H54 (cell line): ENCODE data around the gene RBM20.
"Not testable (repeated sequence)": the region's sequence is repeated elsewhere in the genome, so short reads cannot be mapped to it uniquely, and the experiment has no call there.

Experiments
- DNase-seq: peaks from one replicate; pipeline ENCODE4 v3.0.0; 2011; ENCODE audit warnings: low spot score, mixed read lengths; ENCODE audit not compliant: insufficient read length
- FAIRE-seq: peaks from 3 replicates; lab custom pipeline; 2011; peaks lifted over from hg19 to GRCh38; lab: Jason Lieb, UNC
- POLR2A ChIP-seq: IDR thresholded peaks from 2 replicates; pipeline ENCODE4 v1.6.1; 2011; ENCODE audit warnings: low read depth, mild to moderate bottlenecking, low read length

The RBM20 gene

GRCh38 chr10:110648692-110649346 lies 4.7 kb downstream of the RBM20 start:
- DNase-seq (no peak), FAIRE-seq (no peak)
- no peak for TF ChIP-seq POLR2A

- FAIRE-seq: no peak
- no peak for TF ChIP-seq POLR2A
- DNase-seq: no peak
Measured at GRCh38 chr10:110649347-110650264, 5.5 kb downstream of the RBM20 start.

GRCh38 chr10:110650265-110650668 lies 6.1 kb downstream of the RBM20 start:
- FAIRE-seq (no peak), DNase-seq (no peak)
- TF ChIP-seq POLR2A: no peak

- FAIRE-seq (peak; percentile 62), DNase-seq (peak; percentile 33)
- TF ChIP-seq POLR2A: no peak
Measured at GRCh38 chr10:110651044-110651958, 7.2 kb downstream of the RBM20 start.

DNA sequence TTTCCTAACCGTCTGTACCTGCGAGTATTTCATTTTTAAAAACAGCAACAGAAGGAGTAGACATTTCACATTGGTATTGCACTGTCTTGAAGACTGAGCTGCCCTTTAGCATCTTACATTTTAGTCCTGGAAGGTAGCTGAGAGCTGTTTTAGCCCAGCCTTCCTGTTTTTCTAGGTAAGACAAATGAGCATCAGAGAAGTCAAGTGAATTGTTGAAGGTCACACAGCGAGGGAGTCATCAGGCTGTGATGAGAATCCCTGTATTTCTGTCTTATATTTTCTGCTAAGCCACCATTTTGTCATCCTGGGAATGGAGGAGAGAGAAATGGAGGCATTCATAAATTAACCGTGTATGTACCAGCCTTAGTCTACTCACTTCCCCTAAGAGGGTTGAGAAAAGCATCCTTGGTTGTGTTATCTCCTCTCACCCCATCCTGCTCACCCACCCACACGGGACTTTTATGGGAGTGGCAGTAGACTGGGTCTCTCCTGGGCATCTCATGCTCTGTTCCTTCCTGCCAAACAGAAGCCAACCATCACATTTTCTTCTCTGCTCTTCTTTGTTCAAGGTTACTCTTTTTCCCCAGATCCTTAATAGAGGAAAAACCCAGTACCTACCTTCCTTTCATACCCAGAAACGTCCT lies 8.5 kb downstream of the RBM20 start:
- no peak for DNase-seq
- FAIRE-seq: no peak
- TF ChIP-seq POLR2A: no peak

GRCh38 chr10:110655320-110655719 lies 11.2 kb downstream of the RBM20 start:
- TF ChIP-seq POLR2A: no peak
- no peak for DNase-seq
- no peak for FAIRE-seq

DNA sequence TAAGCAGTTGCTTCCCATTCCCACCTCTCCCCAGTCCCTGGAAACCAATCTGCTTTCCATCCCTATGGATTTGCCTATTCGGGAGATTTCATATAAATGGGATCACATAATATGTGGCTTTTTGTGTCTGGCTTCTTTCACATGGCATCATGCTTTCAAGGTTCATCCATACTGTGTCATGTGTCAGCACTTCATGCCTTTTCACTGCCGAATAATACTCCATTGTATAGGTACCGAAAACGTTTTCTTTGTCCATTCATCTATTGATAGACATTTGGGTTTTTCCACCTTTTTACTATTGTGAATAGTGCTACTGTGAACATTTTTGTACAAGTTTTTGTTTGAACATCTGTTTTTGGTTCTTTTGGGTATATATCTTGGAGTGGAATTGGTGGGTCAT lies 12.5 kb downstream of the RBM20 start:
- FAIRE-seq (no peak), DNase-seq (no peak)
- TF ChIP-seq POLR2A: no peak

DNA sequence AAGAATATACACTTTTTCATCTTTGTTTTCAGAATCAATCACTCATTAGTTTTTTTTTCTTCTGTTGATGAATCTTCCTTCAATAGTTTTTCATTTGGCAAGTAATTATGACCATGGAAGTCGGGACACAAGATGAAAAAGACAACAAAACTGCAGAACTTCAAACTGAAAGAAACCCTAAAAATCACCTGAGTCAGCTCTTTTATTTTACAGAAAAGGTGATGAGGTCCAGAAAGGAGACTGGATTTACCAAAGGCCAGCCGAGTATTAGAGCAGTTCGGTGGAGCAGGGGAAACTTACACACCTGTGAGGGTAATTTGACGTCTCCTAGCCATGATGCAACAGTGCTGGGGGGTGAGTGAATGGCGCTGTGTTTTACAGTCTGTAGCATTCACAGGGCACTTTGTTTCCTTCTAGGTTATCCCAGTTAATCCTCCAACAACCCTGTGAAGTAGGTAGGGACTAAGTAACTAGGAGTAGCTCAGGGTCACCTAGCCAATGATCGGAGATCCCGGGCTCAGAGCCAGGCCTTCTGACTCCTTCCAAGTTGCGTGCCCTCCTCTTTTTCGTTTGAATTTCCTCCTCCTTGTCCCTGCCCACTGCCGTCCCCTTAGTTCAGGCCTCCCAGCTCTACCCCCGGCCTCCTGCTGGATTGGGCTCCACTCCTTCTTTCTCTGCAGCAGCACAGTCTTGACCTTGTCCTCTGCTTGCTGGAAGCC lies 14.0 kb downstream of the RBM20 start:
- no peak for TF ChIP-seq POLR2A
- DNase-seq (no peak), FAIRE-seq (no peak)

DNA sequence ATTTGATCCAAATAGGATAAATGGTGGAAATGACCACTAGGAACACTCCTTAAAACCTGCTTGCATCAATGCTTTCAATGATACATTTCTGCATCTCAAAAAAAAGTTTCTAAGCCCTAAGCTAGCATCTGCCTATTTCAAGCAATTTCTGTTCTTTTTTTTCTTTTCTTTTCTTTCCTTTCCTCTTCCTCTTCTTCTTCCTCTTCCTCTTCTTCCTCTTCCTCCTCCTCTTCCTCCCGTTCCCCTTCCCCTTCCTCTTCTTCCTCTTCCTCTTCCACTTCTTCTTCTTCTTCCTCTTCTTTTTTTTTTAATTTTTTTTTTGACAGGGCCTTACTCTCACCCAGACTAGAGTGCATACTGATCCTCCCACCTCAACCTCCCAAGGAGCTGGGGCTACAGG lies 15.4 kb downstream of the RBM20 start:
- no peak for TF ChIP-seq POLR2A
- DNase-seq (no peak), FAIRE-seq (no peak)

DNA sequence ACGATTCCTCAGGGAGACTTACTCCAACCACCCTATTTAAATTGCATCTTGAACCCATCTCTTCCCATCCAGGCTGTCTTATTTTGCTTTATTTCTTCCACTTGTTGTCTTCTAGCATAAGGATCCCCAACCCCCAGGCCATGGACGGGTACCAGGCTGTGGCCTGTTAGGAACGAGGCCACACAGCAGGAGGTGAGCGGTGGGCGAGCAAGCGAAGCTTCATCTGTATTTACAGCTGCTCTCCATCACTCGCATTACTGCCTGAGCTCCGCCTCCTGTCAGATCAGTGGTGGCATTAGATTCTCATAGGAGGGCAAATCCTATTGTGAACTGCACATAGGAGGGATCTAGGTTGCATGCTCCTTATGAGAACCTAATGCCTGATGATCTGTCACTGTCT lies 16.2 kb downstream of the RBM20 start:
- FAIRE-seq, DNase-seq: not testable (repeated sequence)

DNA sequence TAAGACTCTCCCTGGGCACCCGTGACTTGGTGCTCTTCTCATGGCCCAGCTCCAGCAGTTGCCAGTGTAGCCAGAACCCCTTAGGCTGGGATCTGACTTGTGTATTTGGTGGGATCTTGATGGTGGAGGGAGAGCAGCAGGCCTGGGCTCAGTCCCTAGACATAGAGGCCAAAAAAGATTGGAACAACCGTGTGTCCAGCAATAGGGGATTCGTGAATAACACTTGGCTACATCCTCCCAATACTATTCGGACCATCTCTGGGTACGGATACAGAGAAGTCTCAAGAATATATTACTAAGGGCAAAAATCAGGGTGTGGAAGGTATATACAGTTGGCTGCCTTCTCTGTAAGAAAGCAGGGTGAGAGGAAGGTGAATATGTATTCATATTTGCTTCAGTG lies 17.2 kb downstream of the RBM20 start:
- TF ChIP-seq POLR2A: no peak
- DNase-seq (no peak), FAIRE-seq (no peak)

DNA sequence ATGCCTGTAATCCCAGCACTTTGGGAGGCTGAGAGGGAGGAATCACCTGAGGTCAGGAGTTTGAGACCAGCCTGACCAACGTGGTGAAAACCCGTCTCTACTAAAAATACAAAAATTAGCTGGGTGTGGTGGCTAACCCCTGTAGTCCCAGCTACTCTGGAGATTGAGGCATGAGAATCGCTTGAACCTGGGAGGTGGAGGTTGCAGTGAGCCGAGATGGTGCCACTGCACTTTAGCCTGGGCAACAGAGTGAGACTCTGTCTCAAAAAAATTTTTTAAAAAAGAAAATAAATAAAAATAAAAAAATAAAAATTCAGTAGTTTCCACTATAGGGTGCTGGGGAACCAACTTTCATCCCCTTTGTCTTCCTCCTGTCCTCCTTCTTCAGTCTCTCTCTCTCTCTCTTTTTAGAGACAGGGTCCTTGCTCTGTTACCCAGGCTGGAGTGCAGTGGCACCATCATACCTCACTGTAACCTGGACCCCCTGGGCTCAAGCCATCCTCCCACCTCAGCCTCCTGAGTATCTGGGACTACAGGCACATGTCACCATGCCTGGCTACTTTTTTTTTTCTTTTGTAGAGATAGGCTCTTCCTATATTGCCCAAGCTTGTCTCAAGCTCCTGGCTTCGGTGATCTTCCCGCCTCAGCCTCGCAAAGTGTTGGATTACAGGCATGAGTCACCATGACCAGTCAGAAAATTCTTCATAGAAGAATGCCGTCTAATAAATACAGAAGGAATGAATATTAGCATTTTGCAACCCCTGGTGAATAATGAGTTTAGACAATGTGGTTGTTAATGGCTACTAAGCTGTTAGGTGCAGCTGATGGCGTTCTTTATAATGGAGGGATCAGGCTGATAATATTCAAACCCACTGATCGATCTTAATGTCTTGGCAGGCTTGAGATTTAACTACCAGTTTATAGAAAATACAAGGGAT lies 20.6 kb downstream of the RBM20 start:
- TF ChIP-seq POLR2A: no peak
- peak; percentile 87 for FAIRE-seq
- DNase-seq: no peak

DNA sequence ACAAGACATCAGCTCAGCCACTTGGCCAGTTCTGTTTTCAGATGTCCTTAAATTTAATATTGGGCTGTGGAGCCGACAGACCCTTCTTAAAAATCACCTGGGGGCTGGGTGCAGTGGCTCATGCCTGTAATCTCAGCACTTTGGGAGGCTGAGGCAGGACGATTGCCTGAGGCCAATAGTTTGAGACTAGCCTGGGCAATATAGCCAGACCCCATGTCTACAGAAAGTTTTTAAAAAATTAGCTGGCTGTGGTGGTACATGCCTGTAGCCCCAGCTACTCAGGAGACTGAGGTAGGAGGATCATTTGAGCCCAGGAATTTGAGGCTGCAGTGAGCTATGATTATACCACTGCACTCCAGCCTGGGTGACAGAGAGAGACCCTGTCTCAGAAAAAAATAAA lies 22.1 kb downstream of the RBM20 start:
- not testable (repeated sequence) for DNase-seq, FAIRE-seq
